Bronchial epithelial cell (primary cell): ENCODE data around the gene AKR1A1. TPM values are rescaled to one million over a fixed set of nuclear protein-coding genes. Genes with fewer than 3 reads are reported as not detected.

Experiments
- DNase-seq: peaks from one replicate; pipeline ENCODE4 v3.0.0-alpha.2; 2010; ENCODE audit warnings: low read depth
- FAIRE-seq: peaks from 2 replicates; lab custom pipeline; 2011; peaks lifted over from hg19 to GRCh38; lab: Jason Lieb, UNC
- H3K27me3 ChIP-seq: 2 replicates; pipeline ENCODE4 v1.5.1; 2011; ENCODE audit warnings: low read length; ENCODE audit not compliant: control insufficient read depth, insufficient read depth
- H3K36me3 ChIP-seq: 2 replicates; pipeline ENCODE4 v1.5.1; 2011; ENCODE audit warnings: low read length; ENCODE audit not compliant: control insufficient read depth, insufficient read depth
- H3K4me3 ChIP-seq: 2 replicates; pipeline ENCODE4 v1.5.1; 2011; ENCODE audit warnings: mild to moderate bottlenecking, low read depth, low read length, control low read depth
- total RNA-seq: library from RNA; depleted of rRNA; stranded (reverse); fragments of >200 nt; gene quantifications from 2 replicates; pipeline ENCODE4 v1.2.1, GENCODE V29; 2014
- TF ChIP-seq, protein P1 (sequence below): IDR thresholded peaks from 2 replicates; pipeline ENCODE4 v1.5.1; 2011; ENCODE audit warnings: mild to moderate bottlenecking, moderate library complexity, low read length, control low read depth, inconsistent platforms; ENCODE audit not compliant: insufficient read depth, severe bottlenecking

The AKR1A1 gene
- total RNA-seq, 1 donor from 2014 or later: 145 TPM

DNA sequence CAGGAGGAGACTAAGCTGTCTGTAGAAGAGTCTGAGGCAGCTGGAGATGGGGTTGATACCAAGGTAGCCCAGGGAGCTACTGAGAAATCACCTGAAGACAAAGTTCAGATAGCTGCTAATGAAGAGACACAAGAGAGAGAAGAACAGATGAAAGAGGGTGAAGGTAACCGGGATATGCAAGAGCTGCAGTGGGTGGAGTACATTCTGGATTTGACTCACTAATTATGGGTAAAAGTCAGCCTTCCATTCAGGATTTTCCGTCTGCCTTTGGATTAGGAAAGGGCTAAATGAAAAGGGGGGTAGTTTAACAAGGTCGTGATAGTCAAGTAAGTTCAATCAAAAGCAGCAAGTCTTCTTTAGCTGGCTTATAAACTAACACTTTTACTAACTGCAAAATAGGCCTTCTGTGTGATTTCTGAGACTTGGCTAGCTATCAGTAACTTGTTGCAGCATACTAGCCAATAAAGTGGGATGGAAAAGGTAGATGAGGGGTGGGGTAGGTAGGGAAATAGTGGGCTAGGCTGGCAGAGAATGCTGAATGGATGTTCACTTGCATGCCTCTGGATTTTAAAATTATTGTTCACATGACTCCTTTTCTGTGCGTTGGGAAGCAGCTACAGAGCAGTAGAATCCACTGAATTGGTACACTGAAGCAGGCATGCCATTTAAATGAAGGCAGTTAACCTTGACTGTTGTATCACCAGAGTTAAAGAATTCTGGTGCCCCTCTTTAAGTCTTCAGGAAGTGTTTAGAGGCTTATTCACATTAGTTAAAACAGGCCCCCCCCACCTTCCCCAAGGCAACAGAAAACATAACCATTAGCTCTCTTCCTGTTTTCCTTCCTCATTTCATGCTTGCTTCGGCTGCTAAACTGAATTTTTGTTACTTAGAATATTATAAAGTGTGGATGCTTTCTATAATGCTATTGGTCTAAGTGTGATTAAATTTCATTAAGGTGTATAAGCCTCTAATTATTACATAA is 57.8 kb downstream of the AKR1A1 start:
- H3K4me3 ChIP-seq: no peak overlapping the region
- DNase-seq (no peak), FAIRE-seq (no peak)
- no peaks in the 10 kb centered on the region for H3K27me3 ChIP-seq
- TF ChIP-seq, protein P1, sequence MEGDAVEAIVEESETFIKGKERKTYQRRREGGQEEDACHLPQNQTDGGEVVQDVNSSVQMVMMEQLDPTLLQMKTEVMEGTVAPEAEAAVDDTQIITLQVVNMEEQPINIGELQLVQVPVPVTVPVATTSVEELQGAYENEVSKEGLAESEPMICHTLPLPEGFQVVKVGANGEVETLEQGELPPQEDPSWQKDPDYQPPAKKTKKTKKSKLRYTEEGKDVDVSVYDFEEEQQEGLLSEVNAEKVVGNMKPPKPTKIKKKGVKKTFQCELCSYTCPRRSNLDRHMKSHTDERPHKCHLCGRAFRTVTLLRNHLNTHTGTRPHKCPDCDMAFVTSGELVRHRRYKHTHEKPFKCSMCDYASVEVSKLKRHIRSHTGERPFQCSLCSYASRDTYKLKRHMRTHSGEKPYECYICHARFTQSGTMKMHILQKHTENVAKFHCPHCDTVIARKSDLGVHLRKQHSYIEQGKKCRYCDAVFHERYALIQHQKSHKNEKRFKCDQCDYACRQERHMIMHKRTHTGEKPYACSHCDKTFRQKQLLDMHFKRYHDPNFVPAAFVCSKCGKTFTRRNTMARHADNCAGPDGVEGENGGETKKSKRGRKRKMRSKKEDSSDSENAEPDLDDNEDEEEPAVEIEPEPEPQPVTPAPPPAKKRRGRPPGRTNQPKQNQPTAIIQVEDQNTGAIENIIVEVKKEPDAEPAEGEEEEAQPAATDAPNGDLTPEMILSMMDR: no peak
- H3K36me3 ChIP-seq: no peaks in the 10 kb centered on the region

DNA sequence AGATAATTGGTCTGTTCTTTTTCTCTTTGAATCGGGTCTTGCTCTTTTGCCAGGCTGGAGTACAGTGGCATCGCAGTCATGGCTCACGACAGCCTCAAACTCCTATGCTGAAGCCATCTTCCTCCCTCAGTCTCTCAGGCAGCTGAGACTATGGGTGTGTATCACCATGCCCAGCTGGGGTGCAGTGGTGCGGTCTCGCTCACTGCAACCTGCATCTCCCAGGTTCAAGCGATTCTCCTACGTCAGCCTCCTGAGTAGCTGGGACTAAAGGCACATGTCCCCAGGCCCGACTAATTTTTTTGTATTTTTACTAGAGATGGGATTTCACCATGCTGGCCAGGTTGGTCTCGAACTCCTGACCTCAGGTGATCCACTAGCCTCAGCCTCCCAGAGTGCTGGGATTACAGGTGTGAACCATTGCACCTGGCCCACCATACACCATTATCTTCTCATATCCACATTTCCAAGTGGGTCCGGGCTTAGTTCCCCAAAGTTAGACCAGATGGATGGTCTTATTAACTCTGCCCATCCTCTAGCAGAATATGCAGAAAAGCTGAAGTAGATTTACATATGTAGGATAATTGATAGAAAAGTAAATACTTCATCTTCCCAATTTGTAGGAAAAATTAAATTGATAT is 60.1 kb downstream of the AKR1A1 start:
- no peaks in the 10 kb centered on the region for H3K36me3 ChIP-seq
- TF ChIP-seq, protein P1: no peak
- FAIRE-seq: no peak
- DNase-seq: no peak
- no peak overlapping the region for H3K4me3 ChIP-seq
- H3K27me3 ChIP-seq: no peaks in the 10 kb centered on the region

DNA sequence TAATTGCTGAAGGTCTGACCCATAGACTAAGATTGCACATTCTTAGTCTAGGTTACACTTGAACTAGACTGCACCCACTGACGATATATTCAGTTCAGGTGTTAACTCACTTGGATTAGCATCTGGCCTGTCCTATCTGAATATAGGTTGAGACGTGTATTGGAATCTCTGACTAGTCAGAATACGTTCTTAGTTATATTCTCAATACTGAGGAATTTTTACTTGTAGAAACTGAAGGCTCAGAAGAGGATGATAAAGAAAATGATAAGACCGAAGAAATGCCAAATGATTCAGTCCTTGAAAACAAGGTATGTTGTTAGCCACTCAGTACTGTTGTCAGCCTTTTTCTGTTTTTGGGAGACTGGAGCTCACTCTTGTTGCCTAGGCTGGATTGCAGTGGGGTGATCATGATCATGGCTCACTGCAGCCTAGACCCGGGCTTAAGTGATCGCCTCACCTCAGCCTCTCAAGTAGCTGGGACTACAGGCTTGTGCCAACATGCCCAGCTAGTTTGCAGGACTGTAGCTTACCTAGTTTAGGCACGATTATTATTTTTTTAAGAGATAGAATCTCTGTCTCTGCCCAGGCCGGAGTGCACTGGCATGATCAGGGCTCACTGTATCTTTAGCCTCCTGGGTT is 62.4 kb downstream of the AKR1A1 start:
- no peak overlapping the region for H3K4me3 ChIP-seq
- FAIRE-seq (no peak), DNase-seq (peak; percentile 89)
- TF ChIP-seq, protein P1: no peak
- peaks cover 5% of the 10 kb centered on the region for H3K36me3 ChIP-seq
- H3K27me3 ChIP-seq: no peaks in the 10 kb centered on the region

DNA sequence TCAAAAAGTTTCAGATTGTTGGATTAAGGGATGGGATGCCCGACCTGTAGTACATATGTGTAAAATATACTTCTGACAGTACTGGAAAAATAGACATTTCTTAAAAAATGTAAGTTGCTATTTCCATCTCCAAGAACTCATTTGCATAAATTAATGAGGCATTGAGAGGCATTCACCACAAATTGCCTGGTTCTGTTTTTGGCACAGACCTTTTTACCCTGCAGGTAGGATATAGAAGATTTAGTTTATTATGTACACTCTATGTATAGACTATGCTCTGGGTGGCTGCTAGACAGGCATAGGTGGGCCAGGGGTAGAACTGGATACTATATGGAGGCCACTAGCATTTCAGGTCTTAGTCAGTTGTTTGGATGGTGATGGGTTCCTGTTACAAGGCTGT is 65.3 kb downstream of the AKR1A1 start:
- H3K27me3 ChIP-seq: no peaks in the 10 kb centered on the region
- FAIRE-seq (no peak), DNase-seq (no peak)
- TF ChIP-seq, protein P1: no peak
- peaks cover 8% of the 10 kb centered on the region for H3K36me3 ChIP-seq
- H3K4me3 ChIP-seq: no peak overlapping the region

DNA sequence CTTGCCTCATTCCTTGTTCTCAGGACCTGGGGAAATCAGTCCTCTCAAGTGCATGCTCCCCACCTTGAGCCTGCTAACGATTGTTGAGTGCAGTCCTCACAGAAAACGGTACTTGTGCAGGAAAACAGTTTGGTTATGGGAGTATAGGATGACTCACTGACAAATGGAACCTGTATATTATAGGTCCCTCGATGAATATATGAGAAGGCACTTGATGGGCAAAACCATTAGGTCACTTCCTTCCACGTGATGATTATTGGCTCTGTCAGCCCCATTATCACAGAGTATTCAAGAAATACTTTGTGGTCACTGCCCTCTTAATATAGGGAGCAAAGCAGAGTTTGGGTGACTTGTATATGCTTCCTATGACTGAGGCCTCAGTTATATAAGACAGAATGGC is 67.0 kb downstream of the AKR1A1 start:
- DNase-seq: peak; percentile 64
- peaks cover 10% of the 10 kb centered on the region for H3K36me3 ChIP-seq

More for the DNA sequence above, 67.0 kb downstream of the AKR1A1 start:
- Histone ChIP-seq H3K27me3 (no peaks in the 10 kb centered on the region), H3K4me3 (no peak overlapping the region)
- no peak for FAIRE-seq
- TF ChIP-seq, protein P1: no peak
